Stimulated activated CD8-positive, alpha-beta memory T cell treated with anti-CD3 and anti-CD28 coated beads, Interleukin-4, amount 100 ng/mL, for 1 hour (primary cell): Measurements from ENCODE around the gene AURKA.
"Not testable (repeated sequence)": the region's sequence is repeated elsewhere in the genome, so short reads cannot be mapped to it uniquely, and the experiment has no call there.

ENCODE experiments used
- DNase-seq, 2 donors: peaks; one replicate each; pipeline ENCODE4 v3.0.0-alpha.2; 2020; ENCODE audit warnings: low read depth in 2 of 2, low spot score in 1 of 2

Gene AURKA

DNA sequence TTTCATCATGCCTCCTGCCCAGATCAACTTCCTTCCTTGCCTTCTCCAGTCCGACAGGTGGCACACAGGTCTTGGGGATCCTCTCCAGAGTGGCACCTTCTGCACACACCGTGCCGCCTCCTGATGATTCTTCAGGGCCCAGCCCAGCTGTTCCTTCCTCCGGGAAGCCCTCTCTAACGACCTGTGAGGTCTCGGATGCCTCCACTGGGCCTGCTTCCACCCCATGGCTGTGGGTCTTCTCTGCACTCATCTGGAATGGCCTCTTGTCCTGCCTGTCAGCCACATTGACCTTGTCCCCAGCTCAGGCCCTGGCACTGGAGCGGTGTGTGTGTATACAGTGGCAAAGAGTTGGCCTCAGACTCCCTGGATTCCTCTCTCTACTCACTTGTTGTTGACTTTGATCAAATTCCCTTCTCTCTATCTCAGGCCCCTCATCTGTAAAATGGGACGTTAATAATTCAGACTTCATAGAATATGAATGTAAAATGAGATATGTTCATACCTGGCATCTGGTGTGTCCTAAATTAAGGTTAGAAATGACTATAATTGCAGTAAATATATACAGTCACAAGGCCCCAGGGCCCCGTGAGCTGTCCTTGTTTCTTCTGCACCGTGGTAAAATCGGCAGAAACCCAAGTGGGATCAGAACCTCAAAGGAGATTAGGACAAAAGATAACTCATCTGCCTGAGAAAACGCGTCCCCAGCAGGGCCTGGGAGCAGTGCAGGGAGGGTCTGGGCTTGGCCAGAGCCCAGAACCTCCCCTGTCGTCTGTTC, 31.7 kb downstream of the AURKA start:
- no peak for DNase-seq

DNA sequence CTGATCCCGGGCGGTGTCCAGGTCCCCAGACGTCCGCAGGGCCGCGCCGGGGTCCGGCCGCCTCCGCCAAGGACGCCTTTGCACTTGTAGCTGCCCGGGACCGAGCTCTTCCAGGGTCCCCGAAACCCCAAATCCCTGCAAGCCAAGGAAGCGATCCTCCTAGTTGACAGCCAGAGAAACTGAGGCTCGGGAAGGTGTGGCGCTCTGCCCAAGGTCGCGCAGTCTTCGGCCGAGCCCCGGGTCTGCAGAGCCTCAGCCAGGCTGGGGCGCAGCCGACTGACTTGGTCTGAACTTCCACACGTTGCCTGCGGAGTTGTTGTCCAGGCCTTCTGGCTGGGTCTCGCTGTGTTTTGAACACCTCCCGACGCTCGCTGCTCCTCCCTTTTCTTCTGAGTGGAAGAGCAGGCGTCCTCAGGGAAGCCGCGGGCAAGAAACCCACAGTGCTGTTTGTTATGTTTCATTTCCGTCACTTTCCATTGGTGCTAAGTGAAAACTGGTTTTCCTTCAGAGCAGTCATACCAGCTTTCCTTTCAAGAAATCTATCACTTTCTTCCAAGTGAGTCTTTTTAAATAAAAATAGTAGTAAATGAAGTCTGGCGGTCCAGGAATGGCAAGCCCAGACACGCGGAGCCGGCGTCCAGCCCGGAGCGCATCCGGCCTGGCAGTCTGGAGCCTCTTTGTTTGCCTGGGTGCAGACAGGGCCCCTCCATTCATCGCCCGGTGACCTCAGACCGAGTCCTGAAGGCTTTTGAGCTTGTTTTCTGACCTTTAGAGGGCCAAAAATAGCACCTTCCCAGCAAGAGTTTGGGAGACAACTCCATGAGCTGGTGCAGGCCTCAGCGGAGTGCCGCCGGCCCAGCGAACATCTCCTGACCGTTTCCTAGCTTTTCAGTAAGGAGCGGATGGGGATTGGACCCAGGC, 32.5 kb downstream of the AURKA start:
- no peak for DNase-seq

DNA sequence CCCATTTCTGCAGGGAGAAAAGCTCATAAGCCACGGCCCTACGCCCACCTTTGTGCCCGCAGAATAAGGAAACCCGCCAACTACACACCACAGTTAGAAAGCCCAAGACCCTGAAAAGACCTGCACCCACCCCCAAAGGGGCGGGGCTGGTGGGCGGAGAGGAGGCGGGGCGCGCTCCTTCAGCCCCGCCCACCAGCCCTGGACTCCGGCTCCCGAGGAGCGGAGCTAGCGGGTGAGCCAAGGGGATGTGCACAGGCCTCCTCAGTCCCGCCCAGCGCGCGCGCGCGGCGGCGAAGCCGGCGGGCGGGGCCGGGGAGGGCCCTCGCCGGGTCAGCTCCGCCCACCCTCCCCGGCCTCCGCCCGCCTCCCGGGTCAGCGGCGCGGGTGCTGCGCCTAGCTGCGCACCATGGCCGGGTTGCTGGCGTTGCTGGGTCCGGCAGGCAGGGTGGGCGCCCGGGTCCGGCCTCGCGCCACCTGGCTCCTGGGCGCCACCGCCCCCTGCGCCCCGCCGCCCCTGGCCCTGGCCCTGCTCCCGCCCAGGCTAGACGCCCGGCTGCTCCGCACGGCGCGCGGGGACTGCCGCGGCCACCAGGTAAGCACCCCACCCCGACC, 33.3 kb downstream of the AURKA start, which contains the start of gene FAM210B:
Gene FAM210B, plus strand, starts transcription at position 375 of the 612 bp plus-strand sequence. Its CDS starts 32 bp downstream, at position 407.
- peak; percentile 44 to 64 for DNase-seq

DNA sequence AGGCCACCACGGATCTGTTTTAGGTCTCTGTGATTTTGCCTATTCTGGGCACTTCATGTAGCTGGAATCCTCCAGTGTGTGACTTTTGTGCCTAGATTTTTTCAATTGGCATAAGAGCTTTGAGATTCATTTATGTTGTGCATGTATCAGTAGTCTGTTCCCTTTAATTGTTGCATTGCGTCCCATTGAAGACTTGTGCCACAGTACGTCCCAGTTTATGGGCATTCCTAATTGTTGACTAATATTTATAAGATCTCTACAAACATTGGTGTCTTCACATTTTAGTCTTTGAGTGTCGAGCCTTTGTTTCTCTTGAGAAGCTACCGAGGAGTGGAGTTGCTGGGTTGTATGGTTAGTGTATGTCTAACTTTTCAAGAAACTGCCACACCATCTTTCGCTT, 33.9 kb downstream of the AURKA start:
- DNase-seq, result no peak

DNA sequence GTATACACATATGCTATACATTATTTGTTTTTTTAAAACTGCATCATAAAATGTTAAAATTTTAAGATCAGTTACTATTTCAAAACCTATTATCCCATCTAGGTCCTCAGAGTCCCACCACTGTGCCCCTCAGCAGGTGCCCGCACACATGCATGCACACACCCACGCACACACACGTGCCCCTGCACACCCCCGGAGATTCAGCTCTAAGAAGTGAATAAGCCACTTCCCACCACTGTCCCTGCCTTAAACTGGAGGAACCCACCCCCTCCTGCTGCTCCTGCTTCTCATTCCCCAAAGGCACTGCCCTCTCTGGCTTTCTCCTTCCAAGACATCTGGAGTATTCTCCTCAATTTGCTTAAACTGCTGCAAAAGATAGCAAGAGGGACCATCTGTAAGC, 38.7 kb downstream of the AURKA start:
- DNase-seq, result no peak

DNA sequence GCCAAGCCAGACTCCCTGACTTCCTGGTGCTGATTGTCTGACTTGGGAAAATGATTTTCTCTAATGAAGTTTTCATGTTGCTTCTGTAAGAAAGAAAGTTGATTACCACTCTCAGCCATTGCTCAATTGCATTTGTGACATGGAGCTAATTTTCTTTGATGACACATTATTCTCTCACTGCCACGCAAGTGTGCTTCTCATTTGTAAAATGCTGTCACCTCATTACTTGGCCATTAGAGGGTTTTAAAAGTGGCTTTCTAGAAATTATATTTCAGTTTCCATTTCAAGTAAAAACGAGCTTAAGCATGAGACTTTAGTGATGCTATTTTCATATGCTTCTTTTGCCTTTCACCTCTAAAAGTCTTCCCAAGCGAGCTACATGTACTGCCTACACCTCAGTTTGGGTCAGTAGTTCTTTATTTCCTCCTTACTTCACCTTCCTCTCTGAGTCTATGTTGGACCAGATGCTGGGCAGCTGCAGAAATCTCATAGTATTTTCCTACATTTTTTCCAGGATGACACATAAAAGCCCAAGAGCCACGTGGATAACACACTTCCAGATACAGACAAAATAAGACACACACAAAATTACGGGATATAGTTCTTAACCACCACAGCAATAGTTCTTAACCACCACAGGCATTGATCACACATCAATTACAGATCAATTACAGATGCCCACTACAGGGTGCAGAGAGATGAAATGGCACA, 39.5 kb downstream of the AURKA start:
- no peak for DNase-seq

DNA sequence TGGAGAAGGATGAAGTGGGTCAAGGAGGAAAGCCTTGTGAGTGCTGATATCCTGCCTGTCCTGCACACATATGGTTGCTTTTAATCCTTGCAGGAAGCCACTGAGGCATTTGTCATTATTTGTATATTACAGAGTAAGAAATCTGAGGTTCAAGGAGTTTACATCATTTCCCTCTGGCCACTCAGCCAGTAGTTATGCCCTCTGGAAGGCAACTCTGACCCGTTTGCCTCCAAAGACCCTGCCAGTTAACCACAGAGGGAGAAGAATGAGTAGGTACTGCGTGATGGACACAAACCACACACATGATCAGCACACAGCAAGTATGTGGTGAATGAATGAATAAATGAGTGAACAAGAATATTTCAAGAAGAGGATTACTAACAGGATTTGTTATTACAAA, 41.2 kb downstream of the AURKA start:
- no peak for DNase-seq

DNA sequence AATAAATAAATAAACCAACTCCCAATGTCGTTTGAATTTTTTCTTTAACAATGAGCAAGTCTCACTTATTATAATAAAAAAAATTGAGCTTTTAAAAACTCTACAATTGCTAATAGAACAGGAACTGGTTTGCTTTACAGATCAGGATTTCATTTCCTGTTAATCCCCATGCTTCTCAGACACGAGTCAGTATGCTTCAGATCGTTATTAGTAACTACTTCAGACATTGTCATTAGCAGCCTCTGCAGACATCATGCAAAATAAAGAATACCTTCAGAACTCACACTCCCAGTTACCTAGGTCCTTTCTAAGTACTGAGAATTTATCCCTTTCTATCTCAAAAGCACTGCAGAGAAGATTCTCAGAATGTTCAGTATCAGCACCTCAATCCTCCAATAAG, 43.3 kb downstream of the AURKA start:
- no peak for DNase-seq

DNA sequence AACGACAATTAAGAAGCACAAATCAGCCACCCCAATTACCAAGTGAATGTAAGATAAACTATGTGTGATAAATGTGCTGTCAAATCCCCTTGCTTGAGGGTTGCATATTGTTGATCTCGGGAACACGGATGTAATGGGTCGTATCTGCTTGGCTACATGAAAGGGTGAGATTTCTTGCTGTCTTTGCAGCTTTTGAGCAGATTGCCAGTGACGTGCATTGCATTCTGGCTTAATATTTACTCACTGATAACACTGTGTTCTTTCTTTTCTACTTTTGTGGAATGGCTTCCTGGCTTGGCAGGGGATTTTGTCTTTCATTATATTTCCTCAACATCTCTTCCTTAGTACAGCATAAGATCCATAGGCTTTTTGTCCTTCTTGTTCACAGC, 43.7 kb downstream of the AURKA start:
- no peak for DNase-seq

DNA sequence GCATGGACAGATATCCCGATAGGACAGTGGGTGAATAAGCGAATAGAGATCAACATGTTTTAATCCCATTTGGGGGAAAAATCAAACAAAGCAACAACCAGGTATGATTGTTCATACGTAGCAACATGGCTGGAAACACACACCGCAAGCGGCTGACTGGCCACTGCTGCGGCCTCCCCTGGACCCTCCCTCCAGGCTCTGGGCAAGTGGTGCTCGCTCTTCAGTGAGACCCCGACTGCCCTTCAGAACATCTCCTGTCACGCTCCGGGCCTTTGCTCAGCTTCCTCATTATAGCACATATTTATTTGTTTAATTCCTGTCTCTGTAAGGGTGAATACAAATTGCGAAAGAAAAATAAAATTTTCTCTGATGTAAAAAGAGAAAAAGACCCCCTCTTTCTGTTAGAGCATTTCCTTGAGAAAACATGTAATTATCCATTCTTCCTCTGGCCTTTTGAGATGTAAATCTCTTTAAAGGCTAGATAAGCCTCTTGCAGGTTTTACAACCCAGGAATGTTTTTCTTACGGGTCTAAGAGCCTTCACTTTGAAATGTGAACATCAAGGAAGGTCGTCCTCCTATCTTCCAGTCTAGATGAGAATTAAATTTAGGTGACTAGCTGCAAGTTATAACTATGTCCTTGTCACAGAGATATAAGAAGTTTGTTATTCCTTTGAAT, 44.2 kb downstream of the AURKA start:
- no peak for DNase-seq

DNA sequence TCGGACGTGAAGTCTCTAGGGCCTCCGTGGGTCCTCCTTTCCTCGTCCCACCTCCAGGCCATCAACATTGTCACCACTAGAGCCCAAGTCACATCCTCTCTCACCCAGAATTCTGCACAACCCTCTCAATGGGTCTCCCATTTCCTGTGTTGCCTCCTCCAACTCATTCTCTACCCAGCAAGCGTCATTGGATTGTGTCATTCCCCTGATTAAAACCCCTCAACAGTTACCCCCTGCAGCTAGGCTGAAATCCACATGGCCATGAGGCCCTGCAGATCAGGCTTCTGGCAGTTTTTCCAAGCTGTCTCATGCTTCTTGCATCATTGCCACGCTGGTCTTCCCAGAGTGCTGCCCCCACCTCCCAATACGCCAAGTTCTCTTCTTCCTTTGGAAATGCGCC, 46.1 kb downstream of the AURKA start:
- no peak for DNase-seq

DNA sequence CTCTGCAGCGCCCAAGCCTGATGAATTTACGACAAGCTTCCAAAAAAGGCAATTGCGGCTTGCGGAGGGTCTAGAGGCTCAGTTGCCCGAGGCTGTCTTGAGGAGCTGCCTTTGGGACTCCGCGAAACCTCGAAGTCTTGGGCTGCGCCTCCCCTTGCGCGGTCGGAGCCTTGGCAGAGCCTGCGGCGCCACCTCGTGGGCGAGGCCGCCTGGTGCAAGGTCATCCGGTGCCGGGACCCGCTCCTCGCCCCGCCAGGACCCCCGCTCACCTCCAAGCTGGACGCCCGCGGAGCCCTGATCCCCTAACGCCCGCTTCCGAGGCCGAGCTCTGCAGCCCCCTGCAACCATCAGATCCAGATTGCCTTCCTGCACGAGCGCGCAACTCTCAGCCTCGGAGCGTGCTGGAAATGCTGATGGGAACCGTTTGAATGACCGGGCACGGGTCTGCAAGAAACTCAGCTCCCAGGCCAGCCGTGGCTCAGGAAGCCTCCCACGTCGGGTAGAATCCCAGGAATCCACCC, 48.1 kb downstream of the AURKA start:
- DNase-seq, result no peak

DNA sequence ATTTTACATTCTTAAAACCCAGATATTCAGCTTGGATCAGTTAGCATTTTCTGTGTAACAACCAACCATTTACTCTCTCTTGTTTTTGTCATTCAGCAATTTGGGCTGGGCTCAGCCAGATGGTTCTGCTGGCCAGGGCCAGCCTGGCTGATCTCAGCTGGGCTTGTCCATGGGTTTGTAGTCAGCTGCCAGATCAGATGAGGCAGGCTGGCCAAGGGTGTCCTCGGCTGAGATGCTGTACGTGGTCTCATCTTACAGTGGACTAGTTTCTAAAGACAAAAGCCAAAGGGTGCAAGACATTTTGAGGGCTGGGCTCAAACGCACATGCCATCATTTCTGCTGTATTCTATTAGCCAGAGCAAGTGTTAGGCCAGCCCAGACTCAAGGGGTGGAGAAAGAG, 49.2 kb downstream of the AURKA start:
- no peak for DNase-seq

DNA sequence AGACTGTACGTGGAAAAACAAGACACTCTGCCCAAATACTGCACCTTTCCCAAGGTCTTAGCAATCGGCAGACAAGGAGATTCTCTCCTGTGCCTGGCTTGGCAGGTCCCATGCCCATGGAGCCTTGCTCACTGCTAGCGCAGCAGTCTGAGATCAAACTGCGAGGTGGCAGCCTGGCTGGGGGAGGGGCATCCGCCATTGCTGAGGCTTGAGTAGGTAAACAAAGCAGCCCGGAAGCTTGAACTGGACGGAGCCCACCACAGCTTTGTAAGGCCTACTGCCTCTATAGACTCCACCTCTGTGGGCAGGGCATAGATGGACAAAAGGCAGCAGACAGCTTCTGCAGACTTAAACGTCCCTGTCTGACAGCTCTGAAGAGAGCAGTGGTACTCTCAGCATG, 55.3 kb downstream of the AURKA start:
- DNase-seq, result not testable (repeated sequence)

DNA sequence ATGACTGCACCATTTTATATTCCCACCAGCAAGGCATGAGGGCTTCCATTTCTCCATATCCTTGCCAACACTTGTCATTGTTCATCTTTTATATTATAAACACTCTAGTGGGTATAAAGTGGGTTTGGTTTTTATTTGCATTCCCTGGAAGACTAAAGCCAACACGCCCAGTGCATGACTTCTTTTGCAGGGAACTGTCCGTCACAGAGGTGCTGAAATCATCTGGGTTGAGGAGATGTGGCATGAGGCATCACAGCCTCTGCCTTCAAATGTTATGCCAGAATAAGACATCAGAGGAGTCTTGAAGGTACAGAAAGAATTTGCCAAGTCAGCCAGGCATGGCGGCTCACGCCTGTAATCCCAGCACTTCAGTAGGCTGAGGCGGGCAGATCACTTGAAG, 63.2 kb downstream of the AURKA start:
- DNase-seq, result no peak

DNA sequence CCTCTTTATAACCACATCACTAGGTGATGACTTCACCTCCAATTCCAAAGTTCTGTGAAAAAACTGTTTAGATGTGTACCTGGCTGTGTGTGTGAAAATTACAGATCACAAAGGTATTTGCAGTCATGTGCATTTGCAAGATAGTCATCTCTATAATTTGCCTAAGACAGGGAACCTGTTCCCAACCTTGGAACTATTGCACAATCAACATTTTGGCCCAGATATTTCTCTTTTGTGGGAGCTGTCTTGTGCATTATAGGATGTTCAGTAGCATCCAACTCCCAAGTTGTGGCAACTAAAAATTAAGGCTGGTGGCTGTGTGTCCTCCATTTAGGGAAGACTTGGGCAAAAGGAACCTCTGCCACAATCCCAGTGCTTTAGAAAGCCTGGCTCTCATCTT, 67.2 kb downstream of the AURKA start:
- no peak for DNase-seq

DNA sequence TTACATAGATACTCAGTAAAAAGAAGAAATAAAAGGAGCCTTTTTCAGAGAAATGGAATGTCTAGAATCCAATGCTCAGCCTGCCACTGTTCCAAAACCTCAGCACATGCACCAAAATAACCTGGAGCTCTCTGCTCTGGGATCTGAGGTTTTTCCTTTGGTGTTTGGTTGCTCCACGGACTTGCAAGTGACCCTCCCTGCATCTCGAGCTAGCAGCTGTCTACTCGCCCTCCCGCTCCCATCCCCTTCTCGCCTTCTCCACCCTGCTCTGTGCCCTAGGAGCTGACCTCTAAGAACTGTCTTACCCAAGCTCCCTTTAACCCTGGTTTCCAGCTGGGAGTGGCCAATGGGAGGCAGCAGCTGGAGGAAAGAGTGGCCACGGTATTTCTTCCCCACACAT, 68.4 kb downstream of the AURKA start:
- DNase-seq, result no peak

DNA sequence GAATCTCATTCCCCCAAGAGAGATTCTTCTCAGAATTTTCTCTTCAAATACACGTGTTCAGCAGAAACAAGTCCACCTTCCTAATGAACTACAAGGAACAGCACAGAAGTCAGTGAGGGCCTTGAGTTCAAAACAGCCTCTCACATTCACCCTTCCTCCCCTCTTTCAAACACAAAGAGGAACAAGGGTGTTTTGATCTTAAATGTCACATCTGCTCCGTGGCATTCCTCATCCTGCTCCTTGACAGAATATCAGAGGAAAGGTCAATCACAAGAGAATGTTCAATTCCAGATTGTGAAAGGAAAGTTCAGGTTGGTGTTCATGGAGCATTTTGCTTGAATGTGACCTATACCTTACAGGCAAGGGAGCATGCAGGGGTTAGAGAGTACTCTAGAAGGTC, 68.8 kb downstream of the AURKA start:
- DNase-seq, result no peak

DNA sequence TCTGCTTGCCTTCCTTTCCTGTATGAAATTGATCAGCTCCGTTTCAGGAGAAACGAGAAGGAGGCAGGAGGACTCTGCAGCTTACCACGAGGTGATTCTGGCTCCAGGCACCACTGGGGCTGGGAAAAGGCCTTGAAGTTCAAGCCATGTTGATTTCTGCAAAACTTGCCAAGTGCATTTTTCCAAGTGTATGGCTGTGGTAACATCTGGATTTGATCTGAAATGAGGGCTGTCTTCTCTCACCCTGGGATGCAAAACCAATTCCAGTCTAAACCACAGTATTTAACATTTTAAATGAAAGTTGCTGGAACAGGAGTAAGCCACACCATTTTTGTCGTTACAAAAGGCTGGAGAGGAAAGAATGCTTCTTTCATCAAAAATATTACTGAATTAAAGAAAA, 69.3 kb downstream of the AURKA start:
- no peak for DNase-seq
